GM13976 (cell line): Measurements from ENCODE around the gene OR5K2.

ENCODE experiments used
- DNase-seq: peaks from one replicate; pipeline ENCODE4 v3.0.0; 2012; ENCODE audit warnings: low spot score
- CTCF ChIP-seq: IDR thresholded peaks from 2 replicates; pipeline ENCODE4 v1.5.1; 2012; ENCODE audit warnings: borderline replicate concordance, mild to moderate bottlenecking; ENCODE audit not compliant: insufficient read depth; ENCODE audit errors: extremely low read depth, missing control alignments, control extremely low read depth
- in situ Hi-C: fragments of 300-500 bp; cut with MboI; formaldehyde crosslinking; loops from one replicate; pipeline ENCODE4 v1.12.0; 2022; ENCODE audit warnings: low sequenced_read_pairs, mixed read lengths, inconsistent platforms; ENCODE audit not compliant: unreplicated experiment

OR5K2 gene

GRCh38 chr3:98534734-98535133, 37.3 kb downstream of the OR5K2 start:
- DNase-seq: no peak
- no peak for TF ChIP-seq CTCF

GRCh38 chr3:98536456-98537017, 39.1 kb downstream of the OR5K2 start:
- in situ Hi-C loops: no loop called here
- no peak for TF ChIP-seq CTCF
- DNase-seq: peak; percentile 44

More at GRCh38 chr3:98534734-98535133, 37.3 kb downstream of the OR5K2 start:
- in situ Hi-C loops: no loop called here

- no peak for TF ChIP-seq CTCF
- in situ Hi-C loops: no loop called here
- peak; percentile 38 for DNase-seq
Observed at GRCh38 chr3:98540346-98540745, 42.9 kb downstream of the OR5K2 start.

- DNase-seq: no peak
- no peak for TF ChIP-seq CTCF
- in situ Hi-C loops: no loop called here
Observed at GRCh38 chr3:98541695-98542094, 44.2 kb downstream of the OR5K2 start.

- TF ChIP-seq CTCF: no peak
- in situ Hi-C loops: no loop called here
Observed at GRCh38 chr3:98542623-98543022, 45.1 kb downstream of the OR5K2 start.

GRCh38 chr3:98545940-98546339, 48.5 kb downstream of the OR5K2 start:
- in situ Hi-C loops: no loop called here
- TF ChIP-seq CTCF: no peak
- DNase-seq: peak; percentile 35

More at GRCh38 chr3:98542623-98543022, 45.1 kb downstream of the OR5K2 start:
- DNase-seq: no peak
